ENCODE data around the gene PNLDC1.

- TF ChIP-seq CTCF (conservative IDR thresholded peaks at IDR 0.05 in 1 of 2, IDR thresholded peaks at IDR 0.05 in 1 of 2; ENCODE audit: extremely low read depth in 1 of 2, insufficient read depth in 1 of 2, low read depth in 1 of 2, low read length in 2 of 2) (no peak), EZH2 (IDR thresholded peaks at IDR 0.05; ENCODE audit: borderline replicate concordance, low read length) (no peak)
Measured at GRCh38 chr6:159804504-159804903, 4.4 kb downstream of the PNLDC1 start.

Data from mammary epithelial cell (primary cell).